RWPE1 (cell line): ENCODE data around the gene RPS6KB2.

Experiments used
- CTCF ChIA-PET: fragments of 350-600 bp; sonication (Branson Sonifier 250); formaldehyde crosslinking; extraction: SDS; loops from one replicate; lab custom pipeline; 2021; lab: Yijun Ruan, JAX
- POLR2A ChIA-PET: fragments of 400-600 bp; formaldehyde crosslinking; extraction: SDS; loops from one replicate; lab custom pipeline; 2020; ENCODE audit warnings: antibody characterized with exemption; ENCODE audit not compliant: low non-redundant PET; lab: Yijun Ruan, JAX
- DNase-seq: peaks from one replicate; pipeline ENCODE4 v3.0.0; 2012; ENCODE audit warnings: low spot score
- H3K27ac ChIP-seq: fragments of 450-650 bp; 2 replicates; pipeline ENCODE4 v1.5.1; 2017
- TF ChIP-seq, protein P1 (sequence below): fragments of 450-650 bp; conservative IDR thresholded peaks from 2 replicates; pipeline ENCODE4 v1.5.1; 2017; ENCODE audit warnings: low read depth, mild to moderate bottlenecking

RPS6KB2 gene

DNA sequence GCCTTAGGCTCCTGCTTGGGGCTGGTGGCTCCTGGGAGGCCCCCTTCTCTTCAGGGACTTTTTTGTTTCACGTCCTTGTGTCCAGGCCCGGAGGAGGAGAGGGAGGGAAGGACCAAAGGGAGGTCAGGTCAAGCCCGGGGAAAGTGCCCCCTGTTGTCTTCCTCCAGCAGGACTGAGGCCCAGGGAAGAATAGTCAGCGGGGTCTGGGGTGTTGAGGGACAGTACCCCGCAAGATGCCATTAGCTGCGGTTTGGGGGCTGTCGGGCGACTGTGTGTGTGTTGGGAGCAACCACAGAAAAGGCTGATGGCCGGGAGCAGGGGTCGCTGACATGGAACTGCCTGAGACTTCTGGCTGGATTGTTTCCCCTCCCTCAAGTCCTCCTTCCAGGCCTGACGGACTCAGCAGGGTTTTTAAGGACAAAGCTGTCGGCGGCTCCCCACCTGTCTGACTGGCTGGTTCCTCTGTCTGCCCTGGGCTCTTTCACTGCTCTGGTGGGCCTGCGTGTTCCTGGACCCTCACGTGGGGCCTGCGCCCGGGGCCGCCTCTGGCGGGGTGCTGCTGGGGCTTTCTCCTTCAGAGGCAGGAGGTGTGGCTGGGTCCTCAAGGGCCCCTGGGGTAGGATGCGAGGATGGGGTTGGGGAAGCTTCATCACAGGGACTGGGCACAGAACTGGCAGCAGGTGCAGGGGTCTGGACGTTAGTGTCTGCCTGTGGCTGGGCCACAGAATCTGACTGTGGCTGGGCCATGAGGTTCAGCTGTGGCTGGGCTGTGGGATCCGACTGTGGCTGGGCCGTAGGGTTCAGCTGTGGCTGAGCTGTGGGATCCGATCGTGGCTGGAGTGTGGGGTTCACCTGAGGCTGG lies 22.7 kb downstream of the RPS6KB2 start:
- ChIA-PET POLR2A (no interaction called here), CTCF (no interaction called here)
- no peak for DNase-seq
- TF ChIP-seq, protein P1, sequence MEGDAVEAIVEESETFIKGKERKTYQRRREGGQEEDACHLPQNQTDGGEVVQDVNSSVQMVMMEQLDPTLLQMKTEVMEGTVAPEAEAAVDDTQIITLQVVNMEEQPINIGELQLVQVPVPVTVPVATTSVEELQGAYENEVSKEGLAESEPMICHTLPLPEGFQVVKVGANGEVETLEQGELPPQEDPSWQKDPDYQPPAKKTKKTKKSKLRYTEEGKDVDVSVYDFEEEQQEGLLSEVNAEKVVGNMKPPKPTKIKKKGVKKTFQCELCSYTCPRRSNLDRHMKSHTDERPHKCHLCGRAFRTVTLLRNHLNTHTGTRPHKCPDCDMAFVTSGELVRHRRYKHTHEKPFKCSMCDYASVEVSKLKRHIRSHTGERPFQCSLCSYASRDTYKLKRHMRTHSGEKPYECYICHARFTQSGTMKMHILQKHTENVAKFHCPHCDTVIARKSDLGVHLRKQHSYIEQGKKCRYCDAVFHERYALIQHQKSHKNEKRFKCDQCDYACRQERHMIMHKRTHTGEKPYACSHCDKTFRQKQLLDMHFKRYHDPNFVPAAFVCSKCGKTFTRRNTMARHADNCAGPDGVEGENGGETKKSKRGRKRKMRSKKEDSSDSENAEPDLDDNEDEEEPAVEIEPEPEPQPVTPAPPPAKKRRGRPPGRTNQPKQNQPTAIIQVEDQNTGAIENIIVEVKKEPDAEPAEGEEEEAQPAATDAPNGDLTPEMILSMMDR: no peak
- H3K27ac ChIP-seq: no peak overlapping the region

DNA sequence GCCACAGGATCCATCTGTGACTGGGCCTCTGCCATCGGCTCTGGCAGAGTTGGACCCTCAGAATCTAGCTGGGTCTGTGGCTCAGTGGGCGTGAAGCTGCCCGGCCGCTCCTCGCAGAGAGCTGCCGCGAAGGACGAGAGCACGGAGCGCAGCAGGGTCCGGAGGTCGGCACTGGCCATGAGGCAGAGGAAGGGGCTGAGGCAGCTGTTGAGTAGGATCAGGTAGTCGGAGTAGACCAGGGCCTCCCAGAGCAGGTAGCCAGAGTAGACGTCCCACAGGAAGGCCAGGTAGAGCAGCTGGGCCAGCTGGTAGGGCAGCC lies 23.3 kb downstream of the RPS6KB2 start:
- ChIA-PET CTCF (interaction anchor here (0.6 kb wide), 1 partner anchor 45 kb away, joined by 3 read pairs; no protein-coding TSS in a partner anchor), POLR2A (no interaction called here)
- TF ChIP-seq, protein P1: no peak
- H3K27ac ChIP-seq: peak overlapping the region; percentile 12; the same call in 1 of the 2 replicates
- no peak for DNase-seq

DNA sequence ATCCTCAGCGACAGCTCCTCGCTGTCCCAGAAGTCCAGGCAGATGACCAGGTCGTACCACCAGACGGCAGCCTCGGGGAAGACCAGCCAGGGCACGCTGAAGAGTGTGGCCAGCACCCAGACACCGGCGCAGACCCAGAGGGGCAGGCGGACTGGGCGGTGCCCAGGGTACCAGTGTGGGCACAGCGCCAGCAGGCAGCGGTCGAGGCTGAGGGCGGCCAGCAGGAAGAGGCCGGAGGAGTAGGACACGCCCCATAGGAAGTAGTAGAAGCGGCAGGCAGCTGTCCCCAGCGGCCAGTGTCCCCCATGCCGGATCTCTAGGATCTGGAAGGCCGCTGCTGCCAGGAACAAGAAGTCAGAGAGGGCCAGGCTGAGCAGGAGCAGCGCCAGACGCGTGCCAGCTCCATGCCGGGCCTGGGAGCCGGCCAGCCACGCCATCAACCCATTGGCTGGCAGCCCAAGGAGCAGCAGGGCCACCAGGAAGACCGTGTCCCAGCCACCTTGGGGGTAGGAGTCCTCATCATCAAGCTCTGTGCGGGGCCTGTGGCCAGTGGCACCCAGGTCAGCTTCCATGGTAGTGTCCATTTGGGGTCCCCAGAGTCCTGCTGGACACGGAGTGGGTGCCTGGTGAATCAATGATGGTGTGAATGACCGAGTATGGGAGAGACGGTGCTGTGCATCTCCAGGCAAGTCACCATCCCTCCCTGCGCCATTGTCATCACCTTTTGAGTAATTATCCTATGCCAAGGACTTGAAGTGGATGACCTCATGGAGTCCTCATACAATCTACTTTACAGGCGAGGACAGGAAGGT lies 24.1 kb downstream of the RPS6KB2 start, which contains the start of gene GPR152:
TSS of gene GPR152 (minus strand) at position 589 of the 812 bp plus-strand sequence. CDS start at position 584, 5 bp downstream.
- DNase-seq: no peak
- TF ChIP-seq, protein P1: no peak
- ChIA-PET CTCF (interaction anchor here (0.6 kb wide), 1 partner anchor 45 kb away, joined by 3 read pairs; no protein-coding TSS in a partner anchor), POLR2A (no interaction called here)
- peak within 1 kb of the TSS; percentile 12; the same call in 1 of the 2 replicates for H3K27ac ChIP-seq

DNA sequence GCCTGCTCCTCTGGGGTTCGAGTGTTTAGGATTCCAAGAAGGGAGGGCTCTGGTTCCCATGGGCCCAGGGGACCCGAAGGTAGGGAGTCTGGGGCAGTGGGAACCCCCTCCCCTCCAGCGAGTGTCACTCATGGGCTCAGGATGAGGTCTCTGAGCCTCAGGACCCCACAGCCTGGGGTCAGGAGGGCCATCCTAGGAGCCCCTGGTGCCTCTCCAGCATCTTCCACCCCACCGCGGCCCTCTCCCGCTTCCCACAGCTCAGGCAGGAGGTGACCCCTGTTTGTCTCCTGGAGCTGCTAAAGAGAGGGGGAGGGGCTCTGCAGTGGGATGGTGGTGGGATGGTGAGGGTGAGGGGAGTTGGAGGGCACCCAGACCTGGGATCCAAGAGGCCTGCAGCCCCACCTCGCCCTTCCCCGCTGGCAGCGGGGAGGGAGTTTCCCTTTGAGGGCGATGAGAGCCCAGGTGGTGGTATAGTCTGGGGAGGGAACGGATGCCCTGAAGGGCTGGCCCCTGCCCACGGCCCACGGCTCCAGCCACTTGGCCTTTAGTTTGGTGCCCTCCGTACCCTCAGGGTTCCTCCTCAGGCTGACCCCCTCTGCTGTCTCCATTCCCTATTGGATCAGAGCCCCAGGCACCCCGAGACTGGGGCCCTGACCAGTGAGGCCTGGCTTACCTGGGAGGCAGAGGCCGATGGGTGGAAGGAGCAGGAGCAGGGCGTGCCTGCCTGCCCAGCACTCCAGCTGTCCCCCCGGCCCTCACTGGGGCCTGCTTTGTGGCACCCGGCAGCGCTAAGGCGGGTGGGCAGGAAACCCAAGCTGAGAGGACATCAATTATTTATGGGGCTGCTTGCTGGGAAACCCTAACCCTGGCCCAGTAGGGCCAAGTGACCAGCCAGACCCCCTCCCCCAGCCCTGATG lies 25.8 kb downstream of the RPS6KB2 start:
- TF ChIP-seq, protein P1: no peak
- DNase-seq: no peak
- ChIA-PET CTCF (no interaction called here), POLR2A (no interaction called here)
- no peak overlapping the region for H3K27ac ChIP-seq

DNA sequence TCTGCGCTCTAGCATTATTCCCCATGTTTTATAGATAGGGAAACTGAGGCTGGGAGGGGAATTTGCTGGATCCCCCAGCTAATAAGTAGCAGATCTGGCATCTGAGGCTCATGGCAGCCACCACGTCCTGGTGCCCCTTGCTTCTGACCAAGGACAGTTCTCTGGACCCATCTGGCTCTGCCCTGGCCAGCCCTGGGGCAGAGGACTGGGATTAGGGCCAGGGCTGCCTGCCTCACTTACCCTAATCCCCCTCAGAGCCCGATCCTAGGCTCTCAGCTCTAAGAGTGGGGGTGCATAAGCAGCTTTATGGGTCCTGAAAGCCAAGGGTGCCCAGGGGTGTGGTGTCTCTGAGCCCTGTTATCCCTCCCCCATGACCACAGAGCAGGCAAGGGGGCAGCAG lies 26.8 kb downstream of the RPS6KB2 start, which contains the start of gene CABP4:
TSS of gene CABP4 (plus strand) at position 301 of the 400 bp plus-strand sequence. CDS start at position 371, 70 bp downstream.
- no peak for DNase-seq
- H3K27ac ChIP-seq: no peak within 1 kb of the TSS
- CTCF ChIA-PET: interaction anchor here (0.6 kb wide), 1 partner anchor 54 kb away, joined by 4 read pairs; no protein-coding TSS in a partner anchor
- TF ChIP-seq, protein P1: no peak
- POLR2A ChIA-PET: no interaction called here
